ENCODE data around the gene B4GALNT4. TPM values are rescaled to one million over a fixed set of nuclear protein-coding genes. Genes with fewer than 3 reads are reported as not detected.

The B4GALNT4 gene
- total and polyA plus RNA-seq, 2 of the 13 experiments (the other 11 are each of a cell fraction or from before 2014, with no cell fraction given): 30.5 to 50.1 TPM

- CTCF ChIA-PET (ENCODE audit: low intra/inter-chr PET ratio, low total read pairs): no interaction called here
- FAIRE-seq: no peak
- TF ChIP-seq MAFK (conservative IDR thresholded peaks at IDR 0.05 in 1 of 2, IDR thresholded peaks at IDR 0.05 in 1 of 2; ENCODE audit: low read length in 2 of 2) (peak; percentile 44 to 72; a peak in 3 of 4 replicates), MBD4 (IDR thresholded peaks at IDR 0.05; ENCODE audit: borderline replicate concordance, low read length) (no peak), ZNF333 (CRISPR knock-in tag; IDR thresholded peaks at IDR 0.05; ENCODE audit: borderline replicate concordance) (no peak), ZNF441 (CRISPR knock-in tag; IDR thresholded peaks at IDR 0.05; ENCODE audit: borderline replicate concordance) (no peak), MAFF (IDR thresholded peaks at IDR 0.05; ENCODE audit: low read depth, low read length) (peak; percentile 63; the same call in 1 of the 2 replicates)
These were observed 29.3 kb upstream of the B4GALNT4 start for GRCh38 chr11:339963-340362.

DNA sequence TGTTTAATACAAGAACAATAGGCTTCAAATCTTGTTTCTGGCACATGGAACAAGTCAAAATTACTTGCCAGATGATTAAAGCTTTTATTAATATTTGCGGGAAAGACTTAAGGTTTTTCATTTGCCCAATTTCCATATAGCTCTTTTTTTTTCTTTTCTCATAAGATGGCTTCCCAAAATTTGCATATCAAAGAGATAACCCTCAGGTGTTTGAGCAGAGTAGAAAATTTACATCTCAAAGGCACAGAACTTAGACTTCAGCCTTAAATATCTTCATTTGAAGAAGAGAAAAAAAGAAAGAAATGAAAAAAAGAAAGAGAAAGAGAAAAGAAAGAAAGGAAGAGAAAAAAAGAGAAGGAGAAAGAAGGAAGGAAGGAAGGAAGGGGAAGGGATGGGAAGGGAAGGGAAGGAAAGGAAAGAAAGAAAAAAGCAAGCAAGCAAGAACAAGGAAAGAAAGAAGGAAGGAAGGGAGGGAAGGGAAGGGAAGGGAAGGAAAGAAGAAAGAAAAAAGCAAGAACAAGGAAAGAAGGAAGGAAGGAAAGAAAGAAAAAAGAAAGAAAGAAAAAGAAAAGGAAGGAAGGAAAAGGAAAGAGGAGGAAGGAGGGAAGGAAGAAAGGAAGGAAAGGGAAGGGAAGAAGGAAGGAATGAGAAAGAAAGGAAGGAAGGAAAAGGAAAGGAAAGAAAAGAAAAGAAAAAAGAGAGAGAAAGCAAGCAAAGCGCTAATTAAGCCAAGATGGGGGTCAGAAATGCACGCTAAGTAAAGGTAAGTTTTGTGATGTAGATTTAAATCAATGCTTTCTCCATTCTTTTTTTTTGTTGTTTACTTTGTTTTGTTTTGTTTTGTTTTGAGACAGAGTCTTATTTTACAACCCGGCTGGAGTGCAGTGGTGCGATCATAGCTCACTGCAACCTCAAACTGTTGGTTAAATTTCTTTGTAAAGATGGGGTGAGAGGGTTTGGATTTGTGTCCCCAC is 28.5 kb upstream of the B4GALNT4 start:
- no peak for FAIRE-seq
- WGBS (ENCODE audit: low lambda C conversion rate): 41% methylated on average over 5 of the region's 5 CpGs
- TF ChIP-seq ZNF205 (CRISPR knock-in tag; IDR thresholded peaks at IDR 0.05): no peak
- peak; percentile 70 for TF ChIP-seq HNRNPK (IDR thresholded peaks at IDR 0.05; ENCODE audit: low read depth, low read length, poor library complexity, severe bottlenecking)
- no peak for TF ChIP-seq ZNF792 (CRISPR knock-in tag; IDR thresholded peaks at IDR 0.05)
- peak; percentile 93; the same call in 1 of the 2 replicates for TF ChIP-seq ZNF512 (CRISPR knock-in tag; IDR thresholded peaks at IDR 0.05)
- no peak overlapping the region for H3K27ac ChIP-seq (ENCODE audit: extremely low read length, insufficient read depth, low read length)
- peaks cover 10% of the 10 kb centered on the region for H3K4me1 ChIP-seq (ENCODE audit: insufficient read depth, low read length)
- H3K79me2 ChIP-seq (ENCODE audit: insufficient read depth, low read length): no peaks in the 10 kb centered on the region
- H3K36me3 ChIP-seq (replicated peaks in 1 of 2; ENCODE audit: control insufficient read depth in 1 of 2, insufficient read depth in 2 of 2, low read length in 2 of 2): no peaks in the 10 kb centered on the region
- no peaks in the 10 kb centered on the region for H4K20me1 ChIP-seq (ENCODE audit: insufficient read depth, low read length)
- intact Hi-C loops (cut with micrococcal nuclease; ENCODE audit: unreplicated experiment) (no loop called here), in situ Hi-C loops (cut with HindIII; ENCODE audit: extremely low pct_ligation_motif_present, low pct_unique_long_range_greater_than_20kb) (no loop called here)
- no peak overlapping the region for H2AFZ ChIP-seq (ENCODE audit: low read length)
- no peaks in the 10 kb centered on the region for H3K9me3 ChIP-seq (ENCODE audit: low read length)
- H3K4me2 ChIP-seq (ENCODE audit: low read depth, low read length): no peak overlapping the region
- H3K9ac ChIP-seq (ENCODE audit: insufficient read depth, low read depth, low read length): no peak overlapping the region
- H3K27me3 ChIP-seq (ENCODE audit: control insufficient read depth in 1 of 2, insufficient read depth in 2 of 2, low read length in 2 of 2): peaks cover 1 to 10% of the 10 kb centered on the region in 2 experiments; a peak in 3 of 5 replicates
- DNase-seq (ENCODE audit: low spot score): no peak
- ChIA-PET POLR2A (interaction anchor here (1.2 to 2.2 kb wide), 2 partner anchors 9 to 13 kb away, joined by 4 to 10 read pairs; no protein-coding TSS in a partner anchor), CTCF (ENCODE audit: low intra/inter-chr PET ratio, low total read pairs) (no interaction called here)
- no TSS peak for BruUV-seq (replicated peaks)
- no peak for ATAC-seq
- H3K4me3 ChIP-seq (replicated peaks in 1 of 3; ENCODE audit: insufficient read depth in 1 of 3, low read depth in 2 of 3, low read length in 3 of 3): no peak overlapping the region

More at GRCh38 chr11:339963-340362, 29.3 kb upstream of the B4GALNT4 start:
- intact Hi-C loops (cut with micrococcal nuclease; ENCODE audit: unreplicated experiment) (no loop called here), in situ Hi-C loops (cut with HindIII; ENCODE audit: extremely low pct_ligation_motif_present, low pct_unique_long_range_greater_than_20kb) (no loop called here)
- Histone ChIP-seq H3K9me3 (ENCODE audit: low read length) (no peaks in the 10 kb centered on the region), H3K4me1 (ENCODE audit: insufficient read depth, low read length) (peaks cover 15% of the 10 kb centered on the region), H3K27ac (ENCODE audit: extremely low read length, insufficient read depth, low read length) (no peak overlapping the region), H3K4me2 (ENCODE audit: low read depth, low read length) (no peak overlapping the region), H3K79me2 (ENCODE audit: insufficient read depth, low read length) (no peaks in the 10 kb centered on the region), H3K4me3 (replicated peaks in 1 of 3; ENCODE audit: insufficient read depth in 1 of 3, low read depth in 2 of 3, low read length in 3 of 3) (no peak overlapping the region), H3K9ac (ENCODE audit: insufficient read depth, low read depth, low read length) (no peak overlapping the region), H3K27me3 (ENCODE audit: control insufficient read depth in 1 of 2, insufficient read depth in 2 of 2, low read length in 2 of 2) (peaks cover 1 to 15% of the 10 kb centered on the region in 2 experiments; a peak in 3 of 5 replicates), H2AFZ (ENCODE audit: low read length) (no peak overlapping the region), H3K36me3 (replicated peaks in 1 of 2; ENCODE audit: control insufficient read depth in 1 of 2, insufficient read depth in 2 of 2, low read length in 2 of 2) (no peaks in the 10 kb centered on the region), H4K20me1 (ENCODE audit: insufficient read depth, low read length) (no peaks in the 10 kb centered on the region)
- DNase-seq (ENCODE audit: low spot score): no peak
- WGBS (ENCODE audit: low lambda C conversion rate): 45% methylated on average over 2 of the region's 2 CpGs
- no peak for ATAC-seq
- POLR2A ChIA-PET: interaction anchor here (1.2 to 2.2 kb wide), 3 partner anchors 9 to 14 kb away, joined by 4 to 10 read pairs (median 5); no protein-coding TSS in a partner anchor
- BruUV-seq (replicated peaks): no TSS peak
